ENCODE results near the gene RNF31.

The RNF31 gene

DNA sequence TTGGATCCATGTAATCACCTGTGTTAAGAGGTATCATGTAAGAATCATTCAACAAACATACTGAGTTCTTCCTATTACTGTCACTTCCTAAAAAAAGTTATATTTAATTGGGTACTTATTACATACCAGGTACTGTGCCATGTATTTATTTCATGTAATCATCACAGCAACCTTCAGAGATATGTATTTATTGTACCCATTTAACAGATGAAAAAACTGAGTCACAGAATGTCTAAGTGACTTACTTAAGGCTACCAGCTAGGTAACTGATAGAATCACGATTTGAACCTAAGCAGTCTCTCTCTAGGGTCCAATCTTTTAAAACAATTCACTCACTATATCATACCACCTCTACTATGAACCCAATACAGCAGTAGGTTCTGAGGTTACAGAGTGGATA lies 2.8 kb upstream of the RNF31 start:
- peaks cover 3% of the 10 kb centered on the region; the same call in 1 of the 2 replicates for H4K20me1 ChIP-seq (ENCODE audit: control insufficient read depth, insufficient read depth, low read depth, low read length)
- no peak overlapping the region for H3K4me2 ChIP-seq (ENCODE audit: low read length)
- peaks cover 55% of the 10 kb centered on the region for H3K79me2 ChIP-seq (ENCODE audit: control insufficient read depth, low read length)
- 0 out of 2 replicates have a peak, but pooled peaks cover 3% of the 10 kb centered on the region for H3F3A ChIP-seq (ENCODE audit: control insufficient read depth, insufficient read depth)
- H3K36me3 ChIP-seq (ENCODE audit: control insufficient read depth, low read length): peaks cover 54% of the 10 kb centered on the region
- peaks cover 34% of the 10 kb centered on the region for H3K4me1 ChIP-seq (ENCODE audit: control insufficient read depth, low read length)
- H3K27me3 ChIP-seq (ENCODE audit: control insufficient read depth, low read length): no peaks in the 10 kb centered on the region
- no peak overlapping the region for H3K4me3 ChIP-seq (ENCODE audit: low read length)
- no peaks in the 10 kb centered on the region for H3K9me3 ChIP-seq (ENCODE audit: control insufficient read depth, insufficient read depth, low read length)
- no peak for TF ChIP-seq EZH2phosphoT487 (IDR thresholded peaks at IDR 0.05; ENCODE audit: borderline replicate concordance, low read length)
- TF ChIP-seq, protein P1, sequence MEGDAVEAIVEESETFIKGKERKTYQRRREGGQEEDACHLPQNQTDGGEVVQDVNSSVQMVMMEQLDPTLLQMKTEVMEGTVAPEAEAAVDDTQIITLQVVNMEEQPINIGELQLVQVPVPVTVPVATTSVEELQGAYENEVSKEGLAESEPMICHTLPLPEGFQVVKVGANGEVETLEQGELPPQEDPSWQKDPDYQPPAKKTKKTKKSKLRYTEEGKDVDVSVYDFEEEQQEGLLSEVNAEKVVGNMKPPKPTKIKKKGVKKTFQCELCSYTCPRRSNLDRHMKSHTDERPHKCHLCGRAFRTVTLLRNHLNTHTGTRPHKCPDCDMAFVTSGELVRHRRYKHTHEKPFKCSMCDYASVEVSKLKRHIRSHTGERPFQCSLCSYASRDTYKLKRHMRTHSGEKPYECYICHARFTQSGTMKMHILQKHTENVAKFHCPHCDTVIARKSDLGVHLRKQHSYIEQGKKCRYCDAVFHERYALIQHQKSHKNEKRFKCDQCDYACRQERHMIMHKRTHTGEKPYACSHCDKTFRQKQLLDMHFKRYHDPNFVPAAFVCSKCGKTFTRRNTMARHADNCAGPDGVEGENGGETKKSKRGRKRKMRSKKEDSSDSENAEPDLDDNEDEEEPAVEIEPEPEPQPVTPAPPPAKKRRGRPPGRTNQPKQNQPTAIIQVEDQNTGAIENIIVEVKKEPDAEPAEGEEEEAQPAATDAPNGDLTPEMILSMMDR (IDR thresholded peaks at IDR 0.05; ENCODE audit: low read depth, low read length, poor library complexity, severe bottlenecking): no peak
- H3K9me2 ChIP-seq (replicated peaks; ENCODE audit: control insufficient read depth, low read length): no peaks in the 10 kb centered on the region
- no peak overlapping the region for H3K27ac ChIP-seq (ENCODE audit: low read depth, low read length)

DNA sequence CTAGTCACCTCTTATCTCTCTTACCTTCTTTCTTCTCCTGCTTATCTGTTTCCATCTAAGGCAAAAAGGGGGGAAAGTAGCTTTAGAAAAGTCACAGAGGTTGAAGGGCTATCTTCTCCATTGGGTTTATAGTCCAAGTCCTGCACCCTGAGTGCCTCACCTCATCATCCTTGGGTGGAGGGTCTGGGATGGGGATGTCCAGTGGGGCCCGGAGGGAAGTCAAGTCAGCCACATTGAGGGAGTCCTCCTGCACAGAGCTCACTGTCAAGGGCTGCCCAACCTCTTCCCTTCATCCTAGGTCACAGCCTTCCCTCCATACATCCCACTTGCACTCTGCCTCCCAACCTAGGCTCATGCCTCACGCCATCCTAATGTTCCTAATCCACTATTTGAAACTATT lies 2.1 kb upstream of the RNF31 start:
- Histone ChIP-seq H3K79me2 (ENCODE audit: control insufficient read depth, low read length) (peaks cover 49% of the 10 kb centered on the region), H3K4me3 (ENCODE audit: low read length) (peak overlapping the region; percentile 82)

GRCh38 chr14:24145690-24146452 lies 1.4 kb upstream of the RNF31 start:
- 0 out of 2 replicates have a peak, but pooled peaks cover 3% of the 10 kb centered on the region for H3F3A ChIP-seq (ENCODE audit: control insufficient read depth, insufficient read depth)
- H3K4me3 ChIP-seq (ENCODE audit: low read length): peak overlapping the region; percentile 82
- H4K20me1 ChIP-seq (ENCODE audit: control insufficient read depth, insufficient read depth, low read depth, low read length): peaks cover 3% of the 10 kb centered on the region; the same call in 1 of the 2 replicates
- TF ChIP-seq, protein P1 (IDR thresholded peaks at IDR 0.05; ENCODE audit: low read depth, low read length, poor library complexity, severe bottlenecking): no peak
- TF ChIP-seq EZH2phosphoT487 (IDR thresholded peaks at IDR 0.05; ENCODE audit: borderline replicate concordance, low read length): no peak
- H3K4me2 ChIP-seq (ENCODE audit: low read length): peak overlapping the region; percentile 99
- no peaks in the 10 kb centered on the region for H3K9me3 ChIP-seq (ENCODE audit: control insufficient read depth, insufficient read depth, low read length)
- peak overlapping the region; percentile 76 for H3K27ac ChIP-seq (ENCODE audit: low read depth, low read length)
- H3K27me3 ChIP-seq (ENCODE audit: control insufficient read depth, low read length): no peaks in the 10 kb centered on the region
- peaks cover 30% of the 10 kb centered on the region for H3K4me1 ChIP-seq (ENCODE audit: control insufficient read depth, low read length)
- peaks cover 60% of the 10 kb centered on the region for H3K36me3 ChIP-seq (ENCODE audit: control insufficient read depth, low read length)
- peaks cover 42% of the 10 kb centered on the region for H3K79me2 ChIP-seq (ENCODE audit: control insufficient read depth, low read length)
- no peaks in the 10 kb centered on the region for H3K9me2 ChIP-seq (replicated peaks; ENCODE audit: control insufficient read depth, low read length)

More for the DNA sequence above, 2.1 kb upstream of the RNF31 start:
- Histone ChIP-seq H3K36me3 (ENCODE audit: control insufficient read depth, low read length) (peaks cover 58% of the 10 kb centered on the region), H3K4me1 (ENCODE audit: control insufficient read depth, low read length) (peaks cover 30% of the 10 kb centered on the region), H4K20me1 (ENCODE audit: control insufficient read depth, insufficient read depth, low read depth, low read length) (peaks cover 3% of the 10 kb centered on the region; the same call in 1 of the 2 replicates), H3K9me2 (replicated peaks; ENCODE audit: control insufficient read depth, low read length) (no peaks in the 10 kb centered on the region), H3K9me3 (ENCODE audit: control insufficient read depth, insufficient read depth, low read length) (no peaks in the 10 kb centered on the region), H3K27ac (ENCODE audit: low read depth, low read length) (no peak overlapping the region), H3K4me2 (ENCODE audit: low read length) (peak overlapping the region; percentile 99), H3F3A (ENCODE audit: control insufficient read depth, insufficient read depth) (0 out of 2 replicates have a peak, but pooled peaks cover 3% of the 10 kb centered on the region), H3K27me3 (ENCODE audit: control insufficient read depth, low read length) (no peaks in the 10 kb centered on the region)
- TF ChIP-seq, protein P1 (IDR thresholded peaks at IDR 0.05; ENCODE audit: low read depth, low read length, poor library complexity, severe bottlenecking): no peak
